ENCODE results near the gene DBET. TPM values are rescaled to one million over a fixed set of nuclear protein-coding genes. Genes with fewer than 3 reads are reported as not detected.
"Not testable (repeated sequence)": the region's sequence is repeated elsewhere in the genome, so short reads cannot be mapped to it uniquely, and the experiment has no call there.

The DBET gene
- polyA plus RNA-seq, 3 donors, result not detected

DNA sequence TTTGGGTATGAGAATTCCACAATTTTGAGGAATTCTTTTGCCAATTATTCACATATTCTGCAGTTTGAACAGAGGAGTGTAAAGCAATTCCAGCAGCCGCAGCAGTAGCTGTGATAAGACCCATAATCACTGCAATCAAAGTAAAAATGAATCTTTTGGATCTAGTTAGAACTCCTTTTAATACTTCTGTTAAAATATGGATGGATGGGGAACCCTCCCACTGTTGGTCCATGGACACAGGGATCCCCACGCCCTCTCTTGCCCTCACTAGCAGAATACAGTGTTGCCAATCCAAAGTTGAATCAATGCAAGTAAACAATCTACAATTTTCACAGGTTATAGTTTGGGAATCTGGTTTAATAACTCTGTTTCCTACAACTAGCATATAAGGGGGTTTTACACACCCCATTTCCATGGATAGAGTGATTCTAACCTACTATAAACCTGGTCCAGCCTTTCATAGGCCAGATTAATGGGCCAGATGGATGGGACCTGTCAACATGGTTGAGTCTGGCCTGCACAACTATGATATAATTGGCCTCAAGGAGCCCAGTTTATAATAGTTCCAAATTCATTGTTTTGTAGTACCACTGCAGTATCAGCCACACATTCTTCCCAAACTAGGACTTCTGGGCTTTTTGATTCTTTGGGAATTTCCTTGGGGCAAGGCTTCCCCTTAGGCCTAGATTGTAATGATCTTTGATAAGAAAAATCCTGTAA lies 43.6 kb downstream of the DBET start:
- H3K36me3 Mint-ChIP-seq; H3K27me3 ChIP-seq (ENCODE audit: control insufficient read depth in 2 of 2, insufficient read depth in 2 of 2, low read length in 2 of 2); H3K4me2 ChIP-seq (replicated peaks; ENCODE audit: extremely low read depth, low read length, poor library complexity, severe bottlenecking); H3K79me2 ChIP-seq (ENCODE audit: insufficient read depth, low read length); H3K36me3 ChIP-seq (replicated peaks in 1 of 2; ENCODE audit: control insufficient read depth in 1 of 2, insufficient read depth in 2 of 2, low read length in 2 of 2); H3K4me1 ChIP-seq (ENCODE audit: control insufficient read depth in 1 of 2, insufficient read depth in 2 of 2, low read length in 2 of 2); H3K27me3 Mint-ChIP-seq (ENCODE audit: low read depth in 3 of 3); H3K4me3 ChIP-seq (replicated peaks in 1 of 3; ENCODE audit: low read depth in 2 of 3, low read length in 3 of 3); H2AFZ ChIP-seq (ENCODE audit: insufficient read depth, low read depth, low read length, poor library complexity, severe bottlenecking); H4K20me1 ChIP-seq (ENCODE audit: insufficient read depth, low read length); H3K9me3 Mint-ChIP-seq; H3K27ac Mint-ChIP-seq; intact Hi-C loops (cut with micrococcal nuclease); H3K27ac ChIP-seq (ENCODE audit: low read depth in 1 of 2, low read length in 2 of 2); H3K9ac ChIP-seq (ENCODE audit: insufficient read depth, low read length, poor library complexity, severe bottlenecking); H3K4me1 Mint-ChIP-seq; H3K9me3 ChIP-seq (replicated peaks in 1 of 2; ENCODE audit: control insufficient read depth in 1 of 2, insufficient read depth in 1 of 2, low read length in 2 of 2); H3K4me3 Mint-ChIP-seq: not testable (repeated sequence)
- WGBS (ENCODE audit: insufficient coverage), result 67% methylated on average over 2 of the region's 2 CpGs
- peak in 1 of 3 donors; percentile 1 for DNase-seq

DNA sequence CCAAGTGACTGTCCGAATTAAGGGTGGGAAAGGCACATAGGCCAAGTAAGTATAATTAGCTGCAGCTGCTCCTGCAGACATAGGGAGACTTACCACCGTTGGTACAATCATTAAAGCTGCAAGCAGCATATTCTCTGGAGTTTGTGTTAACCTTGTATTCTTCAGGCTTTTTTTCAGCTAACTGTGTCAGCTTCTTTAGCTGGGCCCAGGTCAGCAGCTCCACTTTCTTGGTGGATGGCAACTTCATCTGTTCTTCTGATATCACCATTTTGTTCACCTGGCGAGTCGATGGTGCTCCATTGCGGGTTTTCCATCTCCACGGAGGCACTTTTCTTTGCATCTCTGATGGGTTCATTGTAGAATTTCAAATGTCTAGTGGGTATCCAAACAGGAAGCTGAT lies 44.5 kb downstream of the DBET start:
- H3K27me3 Mint-ChIP-seq (ENCODE audit: low read depth in 3 of 3); H3K4me1 ChIP-seq (ENCODE audit: control insufficient read depth in 1 of 2, insufficient read depth in 2 of 2, low read length in 2 of 2); H3K27ac ChIP-seq (ENCODE audit: low read depth in 1 of 2, low read length in 2 of 2); H3K4me1 Mint-ChIP-seq; H3K4me3 ChIP-seq (replicated peaks in 1 of 3; ENCODE audit: low read depth in 2 of 3, low read length in 3 of 3); H3K9me3 ChIP-seq (replicated peaks in 1 of 2; ENCODE audit: control insufficient read depth in 1 of 2, insufficient read depth in 1 of 2, low read length in 2 of 2); H3K36me3 Mint-ChIP-seq; H3K4me2 ChIP-seq (replicated peaks; ENCODE audit: extremely low read depth, low read length, poor library complexity, severe bottlenecking); H3K36me3 ChIP-seq (replicated peaks in 1 of 2; ENCODE audit: control insufficient read depth in 1 of 2, insufficient read depth in 2 of 2, low read length in 2 of 2); H4K20me1 ChIP-seq (ENCODE audit: insufficient read depth, low read length); H3K27ac Mint-ChIP-seq; H2AFZ ChIP-seq (ENCODE audit: insufficient read depth, low read depth, low read length, poor library complexity, severe bottlenecking); H3K9me3 Mint-ChIP-seq; H3K9ac ChIP-seq (ENCODE audit: insufficient read depth, low read length, poor library complexity, severe bottlenecking); H3K4me3 Mint-ChIP-seq; DNase-seq; intact Hi-C loops (cut with micrococcal nuclease); H3K79me2 ChIP-seq (ENCODE audit: insufficient read depth, low read length); H3K27me3 ChIP-seq (ENCODE audit: control insufficient read depth in 2 of 2, insufficient read depth in 2 of 2, low read length in 2 of 2): not testable (repeated sequence)
- WGBS (ENCODE audit: insufficient coverage), result 75% methylated on average over 6 of the region's 6 CpGs

DNA sequence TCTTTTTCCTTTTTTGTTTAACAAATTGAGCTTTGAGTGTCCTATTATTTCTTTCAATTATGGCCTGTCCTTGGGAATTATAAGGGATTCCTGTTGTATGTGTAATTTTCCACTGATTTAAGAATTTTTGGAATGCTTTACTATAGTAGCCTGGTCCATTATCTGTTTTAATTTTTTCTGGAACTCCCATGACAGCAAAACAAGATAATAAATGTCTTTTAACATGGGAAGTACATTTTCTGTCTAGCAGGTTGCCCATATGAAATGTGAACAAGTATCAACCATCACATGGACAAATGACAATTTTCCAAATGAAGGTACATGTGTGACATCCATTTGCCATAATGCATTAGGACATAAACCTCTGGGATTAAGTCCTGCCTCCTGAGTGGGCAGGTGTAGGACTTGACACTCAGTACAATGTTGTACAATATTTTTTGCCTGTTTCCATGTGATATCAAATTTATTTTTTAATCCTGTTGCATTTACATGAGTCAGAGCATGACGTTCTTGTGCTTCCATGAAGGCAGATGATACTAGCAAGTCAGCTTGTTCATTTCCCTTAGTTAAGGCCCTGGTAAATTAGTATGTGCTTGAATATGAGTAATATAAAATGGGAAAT lies 45.2 kb downstream of the DBET start:
- H3K9me3 Mint-ChIP-seq; H3K27ac ChIP-seq (ENCODE audit: low read depth in 1 of 2, low read length in 2 of 2); H3K27ac Mint-ChIP-seq; H3K4me1 Mint-ChIP-seq; H3K9me3 ChIP-seq (replicated peaks in 1 of 2; ENCODE audit: control insufficient read depth in 1 of 2, insufficient read depth in 1 of 2, low read length in 2 of 2); H3K27me3 Mint-ChIP-seq (ENCODE audit: low read depth in 3 of 3); H2AFZ ChIP-seq (ENCODE audit: insufficient read depth, low read depth, low read length, poor library complexity, severe bottlenecking); H3K27me3 ChIP-seq (ENCODE audit: control insufficient read depth in 2 of 2, insufficient read depth in 2 of 2, low read length in 2 of 2); H3K4me3 Mint-ChIP-seq; H3K4me3 ChIP-seq (replicated peaks in 1 of 3; ENCODE audit: low read depth in 2 of 3, low read length in 3 of 3); H3K4me2 ChIP-seq (replicated peaks; ENCODE audit: extremely low read depth, low read length, poor library complexity, severe bottlenecking); H3K36me3 ChIP-seq (replicated peaks in 1 of 2; ENCODE audit: control insufficient read depth in 1 of 2, insufficient read depth in 2 of 2, low read length in 2 of 2); H3K79me2 ChIP-seq (ENCODE audit: insufficient read depth, low read length); H4K20me1 ChIP-seq (ENCODE audit: insufficient read depth, low read length); H3K36me3 Mint-ChIP-seq; H3K9ac ChIP-seq (ENCODE audit: insufficient read depth, low read length, poor library complexity, severe bottlenecking); intact Hi-C loops (cut with micrococcal nuclease); H3K4me1 ChIP-seq (ENCODE audit: control insufficient read depth in 1 of 2, insufficient read depth in 2 of 2, low read length in 2 of 2): not testable (repeated sequence)
- peak in 1 of 3 donors; percentile 1 for DNase-seq
- WGBS (ENCODE audit: insufficient coverage), result 78% methylated on average over 1 of the region's 1 CpG

DNA sequence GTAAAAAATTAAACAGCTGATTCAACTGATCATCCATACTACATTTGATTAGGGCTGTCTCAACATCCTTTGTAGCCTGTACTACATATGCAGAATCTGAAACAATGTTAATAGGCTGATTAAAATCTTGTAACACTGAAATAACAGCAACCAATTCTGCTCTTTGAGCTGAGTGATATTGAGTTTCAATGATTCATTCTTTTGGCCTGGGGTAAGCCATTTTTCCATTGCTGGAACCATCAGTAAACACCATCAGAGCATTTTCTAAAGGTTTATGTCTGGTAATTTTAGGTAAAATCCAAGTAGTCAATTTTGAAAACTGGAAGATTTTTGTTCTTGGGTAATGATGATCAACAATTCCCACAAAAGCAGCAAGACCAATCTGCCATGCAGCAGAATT lies 45.7 kb downstream of the DBET start:
- H3K4me2 ChIP-seq (replicated peaks; ENCODE audit: extremely low read depth, low read length, poor library complexity, severe bottlenecking); intact Hi-C loops (cut with micrococcal nuclease); H3K4me1 Mint-ChIP-seq; H3K36me3 Mint-ChIP-seq; H3K9me3 ChIP-seq (replicated peaks in 1 of 2; ENCODE audit: control insufficient read depth in 1 of 2, insufficient read depth in 1 of 2, low read length in 2 of 2); H3K79me2 ChIP-seq (ENCODE audit: insufficient read depth, low read length); H4K20me1 ChIP-seq (ENCODE audit: insufficient read depth, low read length); H3K4me1 ChIP-seq (ENCODE audit: control insufficient read depth in 1 of 2, insufficient read depth in 2 of 2, low read length in 2 of 2); H3K27me3 ChIP-seq (ENCODE audit: control insufficient read depth in 2 of 2, insufficient read depth in 2 of 2, low read length in 2 of 2); H3K9ac ChIP-seq (ENCODE audit: insufficient read depth, low read length, poor library complexity, severe bottlenecking); H2AFZ ChIP-seq (ENCODE audit: insufficient read depth, low read depth, low read length, poor library complexity, severe bottlenecking); H3K27me3 Mint-ChIP-seq (ENCODE audit: low read depth in 3 of 3); H3K27ac ChIP-seq (ENCODE audit: low read depth in 1 of 2, low read length in 2 of 2); H3K36me3 ChIP-seq (replicated peaks in 1 of 2; ENCODE audit: control insufficient read depth in 1 of 2, insufficient read depth in 2 of 2, low read length in 2 of 2); H3K4me3 Mint-ChIP-seq; H3K27ac Mint-ChIP-seq; DNase-seq; H3K9me3 Mint-ChIP-seq; H3K4me3 ChIP-seq (replicated peaks in 1 of 3; ENCODE audit: low read depth in 2 of 3, low read length in 3 of 3): not testable (repeated sequence)
